Effector memory CD8-positive, alpha-beta T cell (primary cell): ENCODE measurements around the gene MSH2.
"Not testable (repeated sequence)": the region's sequence is repeated elsewhere in the genome, so short reads cannot be mapped to it uniquely, and the experiment has no call there.

Experiments used
- ATAC-seq: fragments of 150-1000 bp; cut with Tn5 transposase; replicated peaks from 2 replicates; pipeline ENCODE4 v1.10.0; 2021; ENCODE audit warnings: mild to moderate bottlenecking, moderate library complexity
- DNase-seq, 3 experiments: peaks; one replicate each; pipeline ENCODE4 v3.0.0; 2021
- H3K27ac Mint-ChIP-seq, 2 donors: one replicate each; pipeline ENCODE4 v1.8.0; 2022; ENCODE audit warnings: mild to moderate bottlenecking in 2 of 2, mixed read lengths in 2 of 2, moderate library complexity in 2 of 2
- H3K27me3 Mint-ChIP-seq, 2 donors: one replicate each; pipeline ENCODE4 v1.8.0; 2022; ENCODE audit warnings: mixed read lengths in 2 of 2
- H3K36me3 Mint-ChIP-seq: one replicate; pipeline ENCODE4 v1.8.0; 2022; ENCODE audit warnings: mild to moderate bottlenecking, moderate library complexity, mixed read lengths; ENCODE audit not compliant: insufficient read depth
- H3K4me1 Mint-ChIP-seq, 2 donors: one replicate each; pipeline ENCODE4 v1.8.0; 2022; ENCODE audit warnings: low read depth in 2 of 2, mixed read lengths in 2 of 2
- H3K4me3 Mint-ChIP-seq, 2 donors: one replicate each; pipeline ENCODE4 v1.8.0; 2022; ENCODE audit warnings: mild to moderate bottlenecking in 2 of 2, mixed read lengths in 2 of 2, moderate library complexity in 2 of 2
- H3K9me3 Mint-ChIP-seq, 2 donors: one replicate each; pipeline ENCODE4 v1.8.0; 2022; ENCODE audit warnings: mixed read lengths in 2 of 2
- total RNA-seq, 9 experiments: gene quantifications; one replicate each; lab custom pipeline; 2026; lab: John Stamatoyannopoulos, UW

MSH2 gene
- total RNA-seq, result 22.9 to 80.8 (median 47.3) reads per million in 9 experiments

- ATAC-seq, result peak; percentile 92
- Mint-ChIP-seq H3K27me3 (no peaks in the 10 kb centered on the region), H3K36me3 (peaks cover 27% of the 10 kb centered on the region), H3K9me3 (peaks cover 0 to 2% of the 10 kb centered on the region in 2 donors), H3K4me3 (peak within 1 kb of the TSS; percentile 95 to 98), H3K4me1 (peaks cover 25 to 26% of the 10 kb centered on the region in 2 donors), H3K27ac (peak within 1 kb of the TSS; percentile 73 to 95)
- DNase-seq, result peak; percentile 82 to 85 (median 84)
Observed at GRCh38 chr2:47402805-47403608, at the start of gene MSH2. TSS of gene MSH2 (plus strand) at chr2:47403156. CDS start at chr2:47403192, 36 bp downstream.

GRCh38 chr2:47354013-47354847 lies 48.7 kb upstream of the MSH2 start:
- no peak for ATAC-seq
- H3K27me3 Mint-ChIP-seq, result peaks cover 0 to 13% of the 10 kb centered on the region in 2 donors

GRCh38 chr2:47354848-47355204 lies 48.1 kb upstream of the MSH2 start:
- no peak for ATAC-seq
- Mint-ChIP-seq H3K36me3 (no peaks in the 10 kb centered on the region), H3K9me3 (no peaks in the 10 kb centered on the region), H3K27ac (no peak overlapping the region), H3K4me3 (no peak overlapping the region), H3K27me3 (peaks cover 0 to 19% of the 10 kb centered on the region in 2 donors), H3K4me1 (no peaks in the 10 kb centered on the region)
- DNase-seq, result no peak

More at GRCh38 chr2:47354013-47354847, 48.7 kb upstream of the MSH2 start:
- H3K4me3 Mint-ChIP-seq, result no peak overlapping the region
- no peaks in the 10 kb centered on the region for H3K36me3 Mint-ChIP-seq
- DNase-seq, result no peak
- no peaks in the 10 kb centered on the region for H3K4me1 Mint-ChIP-seq
- no peak overlapping the region for H3K27ac Mint-ChIP-seq
- H3K9me3 Mint-ChIP-seq, result no peaks in the 10 kb centered on the region

- no peak for DNase-seq
- H3K27me3 Mint-ChIP-seq, result peaks cover 0 to 19% of the 10 kb centered on the region in 2 donors
- H3K9me3 Mint-ChIP-seq, result no peaks in the 10 kb centered on the region
- ATAC-seq, result no peak
- no peaks in the 10 kb centered on the region for H3K4me1 Mint-ChIP-seq
- no peak overlapping the region for H3K4me3 Mint-ChIP-seq
- no peak overlapping the region for H3K27ac Mint-ChIP-seq
- no peaks in the 10 kb centered on the region for H3K36me3 Mint-ChIP-seq
Observed at GRCh38 chr2:47357483-47357882, 45.5 kb upstream of the MSH2 start.

- no peak overlapping the region for H3K4me3 Mint-ChIP-seq
- peaks cover 0 to 19% of the 10 kb centered on the region in 2 donors for H3K27me3 Mint-ChIP-seq
- no peaks in the 10 kb centered on the region for H3K9me3 Mint-ChIP-seq
- no peak for ATAC-seq
- no peaks in the 10 kb centered on the region for H3K4me1 Mint-ChIP-seq
- DNase-seq, result no peak
- H3K36me3 Mint-ChIP-seq, result no peaks in the 10 kb centered on the region
- H3K27ac Mint-ChIP-seq, result no peak overlapping the region
Observed at GRCh38 chr2:47359375-47359868, 43.5 kb upstream of the MSH2 start.

GRCh38 chr2:47360283-47360682 lies 42.7 kb upstream of the MSH2 start:
- H3K27ac Mint-ChIP-seq, result no peak overlapping the region
- ATAC-seq, result no peak

GRCh38 chr2:47360927-47361326 lies 42.0 kb upstream of the MSH2 start:
- Mint-ChIP-seq H3K9me3 (no peaks in the 10 kb centered on the region), H3K27me3 (peaks cover 0 to 19% of the 10 kb centered on the region in 2 donors), H3K4me3 (no peak overlapping the region), H3K4me1 (no peaks in the 10 kb centered on the region), H3K27ac (no peak overlapping the region), H3K36me3 (no peaks in the 10 kb centered on the region)
- ATAC-seq, result no peak
- DNase-seq, result no peak

More at GRCh38 chr2:47360283-47360682, 42.7 kb upstream of the MSH2 start:
- Mint-ChIP-seq H3K9me3 (no peaks in the 10 kb centered on the region), H3K27me3 (peaks cover 0 to 19% of the 10 kb centered on the region in 2 donors), H3K36me3 (no peaks in the 10 kb centered on the region), H3K4me1 (no peaks in the 10 kb centered on the region), H3K4me3 (no peak overlapping the region)
- DNase-seq, result no peak

DNA sequence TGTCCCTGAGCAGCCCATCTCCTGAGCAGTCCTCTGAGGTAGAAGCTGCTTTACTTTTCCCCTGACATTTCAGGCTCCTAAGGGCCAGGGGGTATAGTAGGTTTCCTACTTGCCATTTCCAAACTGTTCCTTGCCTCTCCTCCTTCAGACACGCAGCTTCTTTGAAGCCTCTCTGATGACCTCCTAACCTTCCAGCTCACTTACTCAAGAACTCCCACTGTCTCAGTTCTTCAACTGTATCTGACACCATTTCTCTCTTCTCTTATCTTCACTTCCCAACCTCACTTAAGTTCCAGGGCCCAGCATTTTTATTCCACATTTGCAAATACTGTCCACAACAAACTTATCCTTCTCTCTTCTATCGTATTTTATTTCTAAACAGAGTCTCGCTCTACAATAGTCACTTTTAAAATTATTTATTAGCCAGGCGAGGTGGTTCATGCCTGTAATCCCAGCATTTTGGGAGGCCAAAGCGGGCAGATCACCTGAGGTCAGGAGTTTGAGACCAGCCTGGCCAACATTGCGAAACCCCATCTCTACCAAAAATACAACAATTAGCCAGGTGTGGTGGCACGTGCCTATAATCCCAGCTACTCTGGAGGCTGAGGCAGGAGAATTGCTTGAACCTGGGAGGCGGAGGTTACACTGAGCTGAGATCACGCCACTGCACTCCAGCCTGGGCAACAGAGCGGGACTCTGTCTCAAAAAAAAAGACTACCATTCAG lies 41.3 kb upstream of the MSH2 start:
- H3K9me3 Mint-ChIP-seq, H3K4me3 Mint-ChIP-seq, H3K36me3 Mint-ChIP-seq, DNase-seq, H3K27ac Mint-ChIP-seq, H3K4me1 Mint-ChIP-seq, ATAC-seq: not testable (repeated sequence)
- peaks cover 0 to 19% of the 10 kb centered on the region in 2 donors for H3K27me3 Mint-ChIP-seq

DNA sequence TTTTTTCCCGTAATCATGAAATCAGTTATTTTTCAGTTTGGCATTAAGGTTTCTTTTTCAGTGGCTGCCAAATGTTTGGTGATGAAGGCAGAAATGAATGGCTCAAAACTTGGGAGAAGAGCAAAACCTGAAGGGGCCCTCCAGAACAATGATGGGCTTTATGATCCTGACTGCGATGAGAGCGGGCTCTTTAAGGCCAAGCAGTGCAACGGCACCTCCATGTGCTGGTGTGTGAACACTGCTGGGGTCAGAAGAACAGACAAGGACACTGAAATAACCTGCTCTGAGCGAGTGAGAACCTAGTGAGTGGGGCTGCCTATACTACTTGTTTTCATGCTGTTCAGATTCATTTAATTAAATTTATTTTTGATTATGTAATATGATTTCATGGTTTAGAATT lies 29.2 kb upstream of the MSH2 start:
- no peaks in the 10 kb centered on the region for H3K4me1 Mint-ChIP-seq
- DNase-seq (no peak), ATAC-seq (no peak)
- H3K27me3 Mint-ChIP-seq, result peaks cover 25 to 26% of the 10 kb centered on the region in 2 donors
- no peak overlapping the region for H3K27ac Mint-ChIP-seq
- H3K36me3 Mint-ChIP-seq, result peaks cover 3% of the 10 kb centered on the region
- H3K4me3 Mint-ChIP-seq, result no peak overlapping the region
- no peaks in the 10 kb centered on the region for H3K9me3 Mint-ChIP-seq

- Mint-ChIP-seq H3K4me3 (no peak overlapping the region), H3K9me3 (no peaks in the 10 kb centered on the region), H3K4me1 (no peaks in the 10 kb centered on the region), H3K27me3 (peaks cover 32 to 39% of the 10 kb centered on the region in 2 donors), H3K27ac (no peak overlapping the region), H3K36me3 (peaks cover 3% of the 10 kb centered on the region)
- no peak for DNase-seq
- ATAC-seq, result no peak
Observed at GRCh38 chr2:47375307-47375706, 27.6 kb upstream of the MSH2 start.

GRCh38 chr2:47379384-47379783 lies 23.6 kb upstream of the MSH2 start:
- no peak overlapping the region for H3K4me3 Mint-ChIP-seq
- peaks cover 3% of the 10 kb centered on the region for H3K36me3 Mint-ChIP-seq
- H3K27ac Mint-ChIP-seq, result no peak overlapping the region
- DNase-seq (no peak), ATAC-seq (no peak)
- no peaks in the 10 kb centered on the region for H3K9me3 Mint-ChIP-seq
- H3K4me1 Mint-ChIP-seq, result no peaks in the 10 kb centered on the region
- H3K27me3 Mint-ChIP-seq, result peaks cover 21 to 26% of the 10 kb centered on the region in 2 donors

DNA sequence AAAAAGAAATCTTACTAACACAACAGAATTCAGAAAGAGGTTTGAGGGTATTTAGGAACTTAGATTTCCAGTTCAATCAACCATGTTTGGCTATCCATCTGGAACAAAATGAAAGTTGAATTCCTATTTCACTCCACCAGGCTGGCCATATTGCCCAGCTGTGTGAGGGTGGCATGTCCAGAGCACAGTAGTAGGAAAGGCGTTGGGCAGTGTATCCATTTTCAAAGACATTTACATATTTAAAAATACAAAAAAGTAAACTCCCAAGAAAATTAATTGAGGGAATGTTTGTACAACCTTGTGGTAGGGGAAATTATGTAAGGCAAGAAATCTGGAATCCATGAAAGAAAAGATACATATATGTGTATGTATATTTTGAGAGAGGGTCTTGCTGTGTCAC lies 21.5 kb upstream of the MSH2 start:
- DNase-seq, result no peak
- H3K27me3 Mint-ChIP-seq, result peaks cover 13 to 17% of the 10 kb centered on the region in 2 donors
- ATAC-seq, result no peak
- H3K36me3 Mint-ChIP-seq, result no peaks in the 10 kb centered on the region
- no peaks in the 10 kb centered on the region for H3K4me1 Mint-ChIP-seq
- no peak overlapping the region for H3K4me3 Mint-ChIP-seq
- no peaks in the 10 kb centered on the region for H3K9me3 Mint-ChIP-seq
- H3K27ac Mint-ChIP-seq, result no peak overlapping the region

DNA sequence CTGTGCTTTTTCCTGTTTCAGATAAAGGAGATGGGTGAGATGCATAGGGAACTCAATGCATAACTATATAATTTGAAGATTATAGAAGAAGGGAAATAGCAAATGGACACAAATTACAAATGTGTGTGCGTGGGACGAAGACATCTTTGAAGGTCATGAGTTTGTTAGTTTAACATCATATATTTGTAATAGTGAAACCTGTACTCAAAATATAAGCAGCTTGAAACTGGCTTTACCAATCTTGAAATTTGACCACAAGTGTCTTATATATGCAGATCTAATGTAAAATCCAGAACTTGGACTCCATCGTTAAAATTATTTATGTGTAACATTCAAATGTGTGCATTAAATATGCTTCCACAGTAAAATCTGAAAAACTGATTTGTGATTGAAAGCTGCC lies 16.4 kb upstream of the MSH2 start:
- ATAC-seq (no peak), DNase-seq (no peak)
- Mint-ChIP-seq H3K9me3 (no peaks in the 10 kb centered on the region), H3K27me3 (peaks cover 8 to 23% of the 10 kb centered on the region in 2 donors), H3K4me1 (peaks cover 0 to 4% of the 10 kb centered on the region in 2 donors), H3K27ac (no peak overlapping the region), H3K4me3 (no peak overlapping the region), H3K36me3 (no peaks in the 10 kb centered on the region)
